Esophagus muscularis mucosa (tissue), 4 donors: ENCODE data around the gene ZNF511.

Source experiments
- CTCF ChIP-seq, 3 experiments: fragments of 200-600 bp in 2 of 3; fragments of 450-650 bp in 1 of 3; sonication (generic) in 2 of 3; IDR thresholded peaks; one replicate each; pipeline ENCODE4 v1.5.1; 2017 to 2019; ENCODE audit warnings: antibody characterized with exemption in 3 of 3, mild to moderate bottlenecking in 2 of 3, moderate library complexity in 1 of 3
- EP300 ChIP-seq: sonication (generic); formaldehyde crosslinking; IDR thresholded peaks from one replicate; pipeline ENCODE4 v1.6.1; 2017; ENCODE audit warnings: antibody characterized with exemption
- POLR2A ChIP-seq: fragments of 450-650 bp; IDR thresholded peaks from one replicate; pipeline ENCODE4 v1.6.1; 2017; ENCODE audit warnings: antibody characterized with exemption, moderate library complexity, mild to moderate bottlenecking, low read depth

GRCh38 chr10:133306097-133306476, 2.6 kb upstream of the ZNF511 start:
- TF ChIP-seq CTCF (IDR thresholded peaks at IDR 0.05) (no peak), POLR2A (no peak), EP300 (no peak)
